Measurements from ENCODE around the gene RUFY1. TPM values are rescaled to one million over a fixed set of nuclear protein-coding genes. Genes with fewer than 3 reads are reported as not detected.
A peak's percentile ranks its signal among the peaks of the same experiment; 100 is the strongest.

The RUFY1 gene
- total RNA-seq, 1 experiment from 2014 or later = 45.7 TPM

DNA sequence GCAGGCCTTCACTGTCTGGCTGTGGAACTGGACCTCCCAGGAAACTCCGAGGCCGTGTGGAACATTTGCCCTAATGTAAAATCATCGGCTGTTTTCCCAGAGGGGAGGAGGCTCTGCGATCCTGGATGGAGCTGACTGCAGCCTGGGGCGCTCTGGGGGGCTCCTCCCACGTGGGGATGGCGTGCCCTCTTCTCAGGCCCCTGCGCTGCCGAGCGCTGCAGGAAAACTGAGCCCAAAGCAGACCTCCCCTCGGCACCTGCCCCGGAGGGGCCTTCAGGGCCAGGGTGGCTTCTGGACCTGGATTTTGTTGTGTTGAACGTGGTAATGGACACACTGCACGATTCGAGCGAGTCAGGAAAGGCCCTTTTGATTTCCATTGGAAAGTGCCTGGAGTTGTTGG is 49.2 kb downstream of the RUFY1 start:
- Histone ChIP-seq H3K23me2 (ENCODE audit: insufficient read length, low read depth, low read length, poor library complexity, severe bottlenecking) (no peaks in the 10 kb centered on the region), H2BK20ac (ENCODE audit: low read depth, low read length, poor library complexity, severe bottlenecking) (no peak overlapping the region), H4K8ac (replicated peaks; ENCODE audit: insufficient read length, low read depth, low read length) (no peak overlapping the region), H2AFZ (ENCODE audit: low read length) (no peak overlapping the region), H3K18ac (ENCODE audit: insufficient read length, low read depth, low read length) (no peak overlapping the region), H3K14ac (ENCODE audit: insufficient read depth, low read length) (no peak overlapping the region), H4K5ac (ENCODE audit: insufficient read length, low read depth, low read length) (no peak overlapping the region), H3K79me2 (ENCODE audit: insufficient read depth, low read length) (no peaks in the 10 kb centered on the region), H2BK12ac (ENCODE audit: insufficient read length, low read depth, low read length) (no peak overlapping the region), H3K27me3 (ENCODE audit: insufficient read depth, low read length) (no peaks in the 10 kb centered on the region), H3K9ac (ENCODE audit: extremely low read depth, insufficient read length, low read length) (no peak overlapping the region), H3K27ac (ENCODE audit: insufficient read length, low read depth, low read length) (no peak overlapping the region), H2BK120ac (ENCODE audit: low read depth, low read length, poor library complexity, severe bottlenecking) (no peak overlapping the region), H2BK5ac (ENCODE audit: insufficient read length, low read length) (no peak overlapping the region), H2BK15ac (ENCODE audit: low read depth, low read length) (no peak overlapping the region), H4K20me1 (ENCODE audit: control insufficient read depth, insufficient read depth, insufficient read length) (no peaks in the 10 kb centered on the region), H3K9me3 (ENCODE audit: control insufficient read depth, low read depth, low read length) (no peaks in the 10 kb centered on the region), H3K4me1 (ENCODE audit: insufficient read depth, low read length) (no peaks in the 10 kb centered on the region), H2AK5ac (ENCODE audit: insufficient read length, low read length) (no peak overlapping the region), H3K23ac (ENCODE audit: insufficient read length, low read depth, low read length) (no peak overlapping the region), H3K4ac (ENCODE audit: low read depth, low read length) (no peak overlapping the region), H3K79me1 (ENCODE audit: insufficient read depth, low read depth, low read length, poor library complexity, severe bottlenecking) (no peaks in the 10 kb centered on the region), H3K56ac (ENCODE audit: insufficient read length, low read depth, low read length) (no peak overlapping the region), H3T11ph (ENCODE audit: low read length) (no peak overlapping the region), H4K91ac (ENCODE audit: insufficient read length, low read depth, low read length) (no peak overlapping the region), H3K4me2 (ENCODE audit: insufficient read depth, insufficient read length, low read length) (no peak overlapping the region)
- TF ChIP-seq, protein P1, sequence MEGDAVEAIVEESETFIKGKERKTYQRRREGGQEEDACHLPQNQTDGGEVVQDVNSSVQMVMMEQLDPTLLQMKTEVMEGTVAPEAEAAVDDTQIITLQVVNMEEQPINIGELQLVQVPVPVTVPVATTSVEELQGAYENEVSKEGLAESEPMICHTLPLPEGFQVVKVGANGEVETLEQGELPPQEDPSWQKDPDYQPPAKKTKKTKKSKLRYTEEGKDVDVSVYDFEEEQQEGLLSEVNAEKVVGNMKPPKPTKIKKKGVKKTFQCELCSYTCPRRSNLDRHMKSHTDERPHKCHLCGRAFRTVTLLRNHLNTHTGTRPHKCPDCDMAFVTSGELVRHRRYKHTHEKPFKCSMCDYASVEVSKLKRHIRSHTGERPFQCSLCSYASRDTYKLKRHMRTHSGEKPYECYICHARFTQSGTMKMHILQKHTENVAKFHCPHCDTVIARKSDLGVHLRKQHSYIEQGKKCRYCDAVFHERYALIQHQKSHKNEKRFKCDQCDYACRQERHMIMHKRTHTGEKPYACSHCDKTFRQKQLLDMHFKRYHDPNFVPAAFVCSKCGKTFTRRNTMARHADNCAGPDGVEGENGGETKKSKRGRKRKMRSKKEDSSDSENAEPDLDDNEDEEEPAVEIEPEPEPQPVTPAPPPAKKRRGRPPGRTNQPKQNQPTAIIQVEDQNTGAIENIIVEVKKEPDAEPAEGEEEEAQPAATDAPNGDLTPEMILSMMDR (conservative IDR thresholded peaks at IDR 0.05) = no peak
- 0 out of 7 replicates have a peak overlapping the region, but pooled peaks of 1 of the 3 experiments have one; percentile 76 for H3K27ac Mint-ChIP-seq
- peaks cover 42 to 90% (median 83%) of the 10 kb centered on the region in 3 experiments for H3K36me3 Mint-ChIP-seq (ENCODE audit: insufficient read depth in 1 of 3, low read depth in 3 of 3)
- no CpG with 5 or more reads among the region's 16 CpGs for WGBS (ENCODE audit: extremely low coverage, insufficient read length, low lambda C conversion rate)
- no peak overlapping the region for H3K4me3 Mint-ChIP-seq
- H3K27me3 Mint-ChIP-seq (ENCODE audit: low read depth) = no peaks in the 10 kb centered on the region
- H3K4me1 Mint-ChIP-seq = no peaks in the 10 kb centered on the region
- no peak for DNase-seq
- no peaks in the 10 kb centered on the region for H3K9me3 Mint-ChIP-seq

Data from H9 (cell line).